WI38 (cell line): ENCODE results near the gene CTBP2.

ENCODE experiments used
- H3K4me3 ChIP-seq: 2 replicates; pipeline ENCODE4 v1.5.1; 2011; ENCODE audit warnings: low read depth, mild to moderate bottlenecking, control low read depth, low read length
- CTCF ChIP-seq: IDR thresholded peaks from 2 replicates; pipeline ENCODE4 v1.5.1; 2012; ENCODE audit warnings: low read depth, mild to moderate bottlenecking, control low read depth, low read length

CTBP2 gene

GRCh38 chr10:125006921-125007426 lies 153.4 kb downstream of the CTBP2 start:
- no peak overlapping the region for H3K4me3 ChIP-seq
- TF ChIP-seq CTCF = no peak

GRCh38 chr10:125006188-125006680 lies 154.1 kb downstream of the CTBP2 start:
- no peak for TF ChIP-seq CTCF
- H3K4me3 ChIP-seq = no peak overlapping the region

- no peak overlapping the region for H3K4me3 ChIP-seq
- no peak for TF ChIP-seq CTCF
Observed at GRCh38 chr10:125005312-125006187, 154.8 kb downstream of the CTBP2 start.

- TF ChIP-seq CTCF = no peak
- H3K4me3 ChIP-seq = no peak overlapping the region
Observed at GRCh38 chr10:125004571-125005311, 155.6 kb downstream of the CTBP2 start.

GRCh38 chr10:125003901-125004467 lies 156.4 kb downstream of the CTBP2 start:
- H3K4me3 ChIP-seq = no peak overlapping the region
- TF ChIP-seq CTCF = no peak

- TF ChIP-seq CTCF = no peak
- H3K4me3 ChIP-seq = no peak overlapping the region
Observed at GRCh38 chr10:125003146-125003900, 157.0 kb downstream of the CTBP2 start.
